ENCODE measurements around the gene TMEM178B.
"Not testable (repeated sequence)": the region's sequence is repeated elsewhere in the genome, so short reads cannot be mapped to it uniquely, and the experiment has no call there.

Gene TMEM178B

DNA sequence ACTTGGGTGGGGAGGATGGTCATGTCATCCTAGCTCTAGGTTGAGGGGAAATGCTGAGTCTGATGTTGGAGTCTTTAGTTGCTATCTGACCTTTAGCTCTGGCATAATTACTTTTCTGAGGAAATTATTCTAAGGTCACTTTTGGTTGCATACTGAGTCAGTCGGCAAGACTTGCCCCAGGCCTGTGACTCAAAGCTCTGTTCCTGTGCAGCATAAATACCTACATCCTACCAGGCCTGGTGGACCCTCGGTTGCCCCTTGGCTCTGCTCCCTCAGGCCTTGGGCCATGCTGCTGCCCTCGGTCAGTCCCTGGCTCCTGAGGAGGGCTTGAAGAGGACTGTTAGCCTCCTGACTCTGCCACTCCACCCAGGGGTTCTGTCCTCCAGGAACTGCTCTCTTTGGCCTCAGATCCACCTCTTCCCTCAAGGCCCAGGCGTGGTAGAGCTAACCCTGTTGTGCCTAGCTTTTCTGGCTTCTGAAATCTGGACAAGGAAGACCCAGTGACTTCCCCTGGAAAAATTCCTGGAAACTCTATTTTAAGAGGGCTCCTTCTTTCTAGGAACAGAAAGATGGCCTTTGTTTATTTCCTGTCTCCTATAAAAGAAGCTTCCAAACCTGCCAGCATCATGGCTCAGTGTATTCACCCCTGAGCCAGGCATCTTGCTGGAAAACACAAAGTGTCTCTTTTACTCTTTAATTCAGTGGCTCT is 71.2 kb downstream of the TMEM178B start:
- peak; percentile 77 for DNase-seq

DNA sequence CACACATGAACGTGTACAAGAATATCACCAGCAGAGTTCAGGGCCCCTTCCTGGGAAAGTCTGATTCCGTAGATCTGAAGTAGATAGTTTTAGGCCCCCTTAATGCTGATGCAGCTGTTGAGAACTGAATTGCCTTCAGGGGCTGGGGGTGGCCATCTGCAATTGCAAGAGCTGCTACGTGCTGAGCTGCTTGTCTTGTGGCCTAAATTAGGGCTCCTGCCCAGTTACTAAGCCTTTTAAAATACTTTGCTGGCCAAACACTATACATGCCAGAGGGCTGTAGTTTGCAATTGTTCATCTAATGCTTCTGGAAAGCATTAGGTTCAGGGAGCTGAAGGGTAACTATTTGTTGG is 71.7 kb downstream of the TMEM178B start:
- DNase-seq, result peak; percentile 39

DNA sequence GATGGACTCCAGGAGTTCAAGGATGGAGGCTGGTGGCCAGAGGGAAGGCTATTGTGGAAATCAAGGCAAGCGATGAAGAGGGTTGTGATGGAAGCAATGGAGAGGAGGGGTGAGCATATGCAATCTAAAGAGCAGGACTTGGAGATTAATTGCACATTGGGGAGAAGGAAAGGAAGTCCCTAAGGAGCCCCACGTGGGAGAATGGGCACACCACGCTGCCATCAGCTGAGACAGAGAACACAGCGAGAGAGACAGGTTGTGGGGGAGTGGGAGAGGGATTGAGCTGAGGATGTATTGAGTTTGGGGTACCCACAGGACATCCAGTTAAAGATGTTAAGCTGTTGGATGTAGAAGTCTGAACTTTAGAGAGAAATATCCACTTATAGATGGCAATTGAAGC is 73.6 kb downstream of the TMEM178B start:
- no peak for DNase-seq

DNA sequence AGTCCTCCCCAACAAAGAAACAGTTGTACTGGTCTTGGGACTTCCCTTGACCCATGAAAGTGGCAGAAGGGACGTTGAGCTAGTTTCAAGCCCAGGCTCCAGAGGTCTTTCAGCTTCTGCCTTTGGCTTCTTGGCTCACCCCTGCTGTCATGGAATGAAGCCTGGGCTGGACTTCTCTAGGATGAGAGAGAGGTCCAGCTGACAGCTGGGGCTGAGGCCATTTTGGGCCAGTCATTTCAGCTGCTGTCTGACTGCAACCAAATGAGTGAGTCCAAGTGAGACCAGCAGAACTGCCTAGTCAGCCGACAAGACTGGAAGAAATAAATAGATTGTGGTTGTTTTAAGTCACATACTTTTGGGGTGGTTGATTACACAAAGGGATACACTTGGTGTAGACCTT is 76.6 kb downstream of the TMEM178B start:
- DNase-seq, result no peak

DNA sequence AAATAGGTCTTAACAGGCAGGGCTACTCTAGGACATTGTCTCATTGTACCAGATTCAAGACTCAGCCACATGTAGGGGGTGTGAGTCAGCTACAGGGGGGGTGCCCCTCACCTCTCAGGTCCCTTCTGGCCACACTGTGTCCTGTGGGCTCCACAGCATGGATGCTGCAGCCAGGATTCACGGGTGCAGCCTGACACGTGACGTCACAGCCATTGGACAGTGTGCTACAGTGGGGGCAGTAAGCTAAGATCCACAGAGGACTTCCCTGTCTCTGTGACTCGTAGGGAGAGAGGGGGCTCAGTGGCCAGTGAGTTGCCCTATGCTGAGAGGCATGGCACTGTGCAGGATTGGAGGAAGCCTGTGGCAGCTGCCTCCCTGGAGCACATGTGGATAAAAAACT is 77.9 kb downstream of the TMEM178B start:
- no peak for DNase-seq

DNA sequence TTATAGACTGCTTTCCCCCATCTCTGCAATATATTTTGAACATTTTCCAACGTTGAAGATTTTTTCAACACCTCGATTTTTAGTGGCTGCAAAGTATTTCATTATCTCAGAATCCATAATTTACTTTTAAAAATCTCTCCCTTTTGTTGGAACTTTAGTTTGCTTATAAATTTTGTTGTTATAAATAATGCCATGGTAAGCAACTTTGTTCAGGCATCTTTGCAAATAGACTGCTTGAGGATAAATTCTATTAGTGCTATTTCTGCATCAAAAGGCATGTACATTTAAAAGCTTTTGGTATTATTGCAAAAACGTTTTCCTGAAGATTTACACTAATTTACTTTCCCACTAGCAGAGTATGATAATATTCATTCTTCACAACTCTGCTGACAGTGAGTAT is 79.4 kb downstream of the TMEM178B start:
- no peak for DNase-seq

DNA sequence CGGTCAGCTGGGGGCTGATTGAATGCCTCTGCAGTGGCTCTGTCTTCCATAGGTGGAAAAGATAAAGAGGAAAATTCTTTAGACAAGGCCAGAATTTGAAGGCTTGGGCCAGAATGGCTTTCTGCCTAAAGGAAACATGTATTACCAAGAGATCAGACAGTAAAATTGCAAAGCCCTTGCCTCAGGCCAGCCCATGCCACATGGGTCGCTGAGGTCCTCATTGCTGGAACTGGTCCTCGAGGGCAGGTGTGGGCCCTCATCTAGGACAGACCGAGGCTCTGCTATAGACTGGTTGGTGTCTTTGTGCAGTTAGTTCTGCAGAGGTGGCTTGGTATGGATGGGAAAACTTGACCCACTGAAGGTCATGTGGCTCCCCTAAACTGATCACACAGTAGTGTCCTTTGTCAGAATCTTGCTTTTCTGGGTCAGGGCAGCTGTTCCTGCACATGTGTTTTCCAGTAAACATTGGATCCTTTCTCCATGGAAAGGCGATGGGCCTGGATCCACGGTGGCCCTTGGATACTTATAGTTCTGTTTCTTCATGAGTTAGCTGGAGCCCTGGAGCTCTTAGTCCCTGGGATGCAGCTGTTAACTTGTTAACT is 80.4 kb downstream of the TMEM178B start:
- no peak for DNase-seq

DNA sequence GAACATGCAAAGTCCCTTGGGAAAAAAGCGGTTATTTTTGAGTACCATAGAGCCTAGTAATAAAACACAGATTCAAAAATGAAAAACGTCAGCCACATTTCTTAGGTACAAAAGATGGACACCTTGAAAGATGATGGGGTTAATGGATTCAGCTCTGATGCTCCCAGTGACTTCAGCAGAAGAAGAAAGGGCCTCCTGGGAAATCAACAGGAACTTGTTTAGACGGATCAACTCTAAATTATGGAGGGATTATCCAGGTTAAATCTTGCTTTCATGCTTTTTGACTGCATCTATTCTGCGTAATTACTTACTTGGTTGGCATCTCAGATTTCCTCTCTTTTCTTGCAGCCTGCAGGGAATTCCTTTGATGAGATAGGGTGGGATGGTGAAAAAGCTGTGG is 82.5 kb downstream of the TMEM178B start:
- DNase-seq, result no peak

DNA sequence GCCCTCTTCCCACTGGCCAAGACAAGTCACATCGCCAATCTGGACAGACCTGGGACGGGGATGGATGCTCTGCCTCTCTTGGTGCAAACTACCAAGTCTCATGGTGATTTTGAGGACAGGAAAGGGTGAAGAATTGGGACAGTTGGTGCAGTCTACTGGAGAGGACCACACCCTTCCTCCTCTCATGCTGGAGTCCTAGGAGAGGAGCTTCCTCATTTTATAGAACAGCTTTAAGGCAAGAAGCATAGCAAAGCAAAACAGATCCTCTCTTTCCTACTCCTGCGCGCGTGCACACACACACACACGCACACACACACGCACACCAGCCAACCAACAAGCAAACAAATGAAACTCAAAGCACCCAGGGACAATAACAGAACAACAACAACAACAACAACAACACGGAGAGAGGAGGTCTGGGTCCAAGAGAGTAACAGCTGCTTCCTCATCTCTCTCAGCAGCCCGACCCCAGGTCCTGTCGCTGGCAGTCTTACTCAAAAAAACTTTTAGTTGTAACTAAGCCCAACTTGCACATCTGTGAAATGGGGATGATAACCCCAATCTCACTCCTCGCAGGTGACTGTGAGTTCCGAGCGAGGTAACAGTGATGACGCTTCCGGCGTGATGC is 83.4 kb downstream of the TMEM178B start:
- DNase-seq, result no peak

DNA sequence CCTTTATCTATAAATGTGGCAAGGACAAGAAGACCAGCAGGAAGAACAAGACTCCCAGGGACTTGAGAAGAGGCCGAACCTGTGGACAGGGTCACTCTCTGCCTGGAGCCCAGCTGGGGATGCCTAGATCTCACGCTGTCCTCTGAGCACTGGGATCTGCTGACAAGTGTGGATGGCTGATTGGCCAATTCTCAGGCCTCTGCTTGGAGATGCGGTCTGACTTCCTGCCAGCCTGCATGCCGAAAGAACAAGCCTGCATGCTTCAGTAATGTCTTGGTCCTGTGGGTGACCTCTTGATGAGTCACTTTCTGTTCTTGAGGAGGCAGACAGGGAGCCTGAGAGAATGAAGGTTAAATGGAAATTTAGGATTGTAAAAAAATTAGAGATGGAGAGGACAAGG is 84.7 kb downstream of the TMEM178B start:
- peak; percentile 98 for DNase-seq

DNA sequence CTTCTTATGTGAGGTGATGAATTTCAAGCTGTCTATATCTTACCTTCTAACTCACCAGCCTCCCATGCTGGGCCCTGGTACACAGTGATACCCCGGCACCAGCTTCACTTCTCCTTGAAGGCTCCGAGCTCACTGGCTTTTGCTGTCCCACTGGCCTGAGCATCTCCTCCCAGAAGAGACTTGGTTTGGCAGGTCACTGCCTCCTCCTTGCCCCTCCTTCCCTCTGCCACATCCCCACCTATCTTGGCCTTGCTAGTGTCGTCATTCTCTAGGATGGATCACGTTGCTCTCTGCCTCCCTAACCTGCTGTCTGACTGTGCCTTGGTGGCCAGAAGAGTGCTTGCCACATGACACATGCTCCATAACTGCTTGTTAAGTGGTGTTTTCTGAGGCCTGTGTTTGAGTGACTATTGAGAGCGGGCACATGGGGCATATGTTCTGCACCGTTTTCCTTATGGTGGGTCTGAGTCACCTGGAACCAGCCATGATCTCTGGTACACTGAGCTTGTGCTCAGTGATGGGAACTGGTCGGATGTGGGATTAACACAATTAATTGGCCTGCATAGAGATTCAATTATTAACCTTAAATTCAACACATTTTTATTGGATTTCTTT is 86.5 kb downstream of the TMEM178B start:
- DNase-seq, result no peak

DNA sequence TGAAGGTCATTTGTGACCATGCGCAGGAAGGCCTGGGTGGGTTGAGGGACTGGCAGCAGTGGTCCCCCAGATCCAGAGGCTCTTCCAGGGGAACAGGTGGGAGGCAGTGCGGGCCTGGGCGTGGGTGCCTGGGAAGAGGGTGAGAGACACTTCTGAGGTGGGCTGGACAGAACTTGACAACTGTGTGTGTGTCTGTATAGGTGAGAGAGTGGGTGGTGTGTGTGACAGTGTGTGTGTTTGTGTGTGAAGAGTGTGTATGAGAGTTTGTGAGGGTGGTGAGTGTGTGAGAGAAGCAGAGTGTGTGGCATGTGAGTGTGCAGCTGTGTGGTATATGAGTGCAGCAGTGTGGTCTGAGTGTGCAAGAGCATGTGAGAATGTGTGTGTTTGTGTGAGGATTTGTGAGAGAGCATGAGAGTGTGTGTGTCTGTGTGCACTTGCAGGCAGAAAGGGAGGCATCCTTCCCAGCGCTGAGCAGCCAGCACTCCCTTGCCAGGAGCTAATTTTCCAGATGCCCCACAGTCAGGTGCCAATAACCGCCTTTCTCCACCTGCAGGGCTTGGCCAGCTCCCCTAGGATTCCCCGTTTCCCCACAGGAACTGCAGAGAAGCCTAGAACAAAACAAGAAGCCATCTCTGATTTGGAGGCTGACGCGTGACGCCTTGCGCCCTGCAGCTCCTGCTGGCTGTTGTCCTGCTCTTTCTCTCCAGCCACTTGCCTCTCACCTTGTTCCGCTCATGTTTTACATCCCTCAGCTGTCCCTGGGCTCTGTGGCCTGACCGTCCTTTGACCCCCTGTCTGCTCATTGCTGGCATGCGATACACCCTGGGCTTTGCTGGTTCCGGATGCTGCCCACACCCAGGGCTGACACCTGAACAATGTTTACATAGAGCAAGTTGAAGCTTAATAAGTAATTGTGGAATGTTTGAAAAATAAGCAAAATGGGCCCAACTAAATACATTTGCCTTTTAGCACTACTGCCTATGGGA is 88.0 kb downstream of the TMEM178B start:
- DNase-seq, result no peak

DNA sequence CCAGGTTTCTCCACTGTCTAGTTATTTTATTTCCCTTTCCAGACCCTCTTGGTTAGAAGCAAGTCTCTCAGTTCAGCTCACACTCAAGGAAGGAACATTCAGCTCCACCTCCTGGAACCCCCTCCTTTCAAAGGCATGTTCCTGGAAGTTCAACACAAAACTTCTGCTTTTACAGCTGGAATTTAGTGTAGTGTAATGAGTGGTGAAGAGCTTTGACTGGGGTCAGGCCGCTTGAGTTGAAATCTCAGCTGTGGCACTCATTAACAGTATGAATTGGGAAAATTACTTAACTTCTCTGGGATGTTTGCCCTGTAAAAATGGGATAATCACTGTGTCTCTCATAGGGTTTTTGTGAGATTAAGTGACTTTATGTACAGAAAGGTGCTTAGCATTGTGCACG is 91.7 kb downstream of the TMEM178B start:
- no peak for DNase-seq

DNA sequence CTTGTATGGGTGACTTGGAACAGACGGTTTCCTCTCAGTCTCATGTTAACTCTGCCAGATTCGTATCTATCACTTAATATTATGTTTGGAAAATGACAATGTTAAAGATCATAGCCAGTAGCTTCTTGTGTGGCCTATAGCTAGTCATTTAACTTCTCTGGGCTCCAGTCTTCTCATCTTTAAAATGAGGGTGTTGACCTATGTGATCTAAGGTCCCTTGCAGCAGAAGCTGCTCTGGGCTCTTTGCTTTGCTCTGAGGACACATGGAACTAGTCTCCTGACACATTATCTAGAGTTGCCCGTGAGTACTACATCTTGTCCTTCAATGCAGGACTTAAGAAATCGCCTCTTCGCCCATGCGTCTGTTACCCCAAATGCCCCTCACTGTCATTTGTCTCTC is 93.1 kb downstream of the TMEM178B start:
- no peak for DNase-seq

DNA sequence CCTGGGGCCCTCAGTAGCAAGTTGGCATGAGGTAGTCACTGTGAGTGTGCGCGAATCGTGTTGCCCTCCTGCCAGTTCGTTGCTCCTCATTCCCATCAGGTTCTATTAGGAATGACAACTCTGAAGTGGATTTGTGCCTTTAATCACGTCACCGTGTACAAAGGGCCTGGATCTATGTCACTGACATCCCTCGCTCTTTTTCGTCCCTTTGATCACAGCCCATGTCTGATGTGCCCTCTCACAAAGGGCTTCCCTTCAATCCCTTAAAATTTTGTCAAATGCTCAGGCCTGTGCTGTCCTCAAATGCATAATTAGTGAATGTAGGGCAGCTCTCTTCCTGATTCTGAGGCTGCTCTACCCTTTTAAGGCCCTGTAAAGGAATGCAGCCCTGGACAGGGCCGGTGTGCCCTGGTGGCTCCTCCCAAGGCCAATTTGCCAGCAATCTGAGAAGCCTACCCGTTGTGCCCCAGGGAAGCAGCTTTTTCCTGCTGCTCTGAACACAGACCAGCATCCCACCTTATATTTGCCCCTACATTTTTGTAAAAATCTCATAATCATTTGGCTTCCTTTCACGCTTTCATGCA is 93.6 kb downstream of the TMEM178B start:
- DNase-seq, result no peak

DNA sequence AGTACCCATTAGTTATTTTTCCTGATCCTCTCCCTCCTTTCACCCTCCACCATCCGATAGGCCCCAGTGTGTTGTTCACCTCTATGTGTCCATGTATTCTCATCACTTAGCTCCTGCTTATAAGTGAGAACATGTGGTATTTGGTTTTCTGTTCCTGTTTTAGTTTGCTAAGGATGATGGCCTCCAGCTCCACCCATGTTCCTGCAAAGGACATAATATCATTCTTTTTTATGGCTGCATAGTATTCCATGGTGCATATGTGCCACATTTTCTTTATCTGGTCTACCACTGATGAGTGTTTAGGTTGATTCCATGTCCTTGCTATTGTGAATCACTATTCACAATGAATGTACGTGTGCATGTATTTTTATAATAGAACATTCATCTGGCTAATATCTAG is 95.3 kb downstream of the TMEM178B start:
- not testable (repeated sequence) for DNase-seq

DNA sequence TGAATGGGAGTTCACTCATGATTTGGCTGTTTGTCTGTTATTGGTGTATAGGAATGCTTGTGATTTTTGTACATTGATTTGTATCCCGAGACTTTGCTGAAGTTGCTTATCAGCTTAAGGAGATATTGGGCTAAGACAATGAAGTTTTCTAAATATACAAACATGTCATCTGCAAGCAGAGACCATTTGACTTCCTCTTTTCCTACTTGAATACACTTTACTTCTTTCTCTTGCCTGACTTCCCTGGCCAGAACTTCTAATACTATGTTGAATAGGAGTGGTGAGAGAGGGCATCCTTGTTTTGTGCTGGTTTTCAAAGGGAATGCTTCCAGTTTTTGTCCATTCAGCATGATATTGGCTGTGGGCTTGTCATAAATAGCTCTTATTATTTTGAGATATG is 101.9 kb downstream of the TMEM178B start:
- DNase-seq, result not testable (repeated sequence)

DNA sequence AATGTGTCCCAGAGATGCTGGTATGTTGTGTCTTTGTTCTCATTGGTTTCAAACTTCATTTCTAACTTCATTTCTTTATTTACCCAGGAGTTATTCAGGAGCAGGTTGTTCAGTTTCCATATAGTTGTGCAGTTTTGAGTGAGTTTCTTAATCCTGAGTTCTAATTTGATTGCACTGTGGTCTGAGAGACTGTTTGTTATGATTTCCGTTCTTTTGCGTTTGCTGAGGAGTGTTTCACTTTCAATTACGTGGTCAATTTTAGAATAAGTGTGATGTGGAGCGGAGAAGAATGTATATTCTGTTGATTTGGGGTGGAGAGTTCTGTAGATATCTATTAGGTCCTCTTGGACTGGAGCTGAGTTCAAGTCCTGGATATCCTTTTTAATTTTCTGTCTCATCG is 103.3 kb downstream of the TMEM178B start:
- not testable (repeated sequence) for DNase-seq

DNA sequence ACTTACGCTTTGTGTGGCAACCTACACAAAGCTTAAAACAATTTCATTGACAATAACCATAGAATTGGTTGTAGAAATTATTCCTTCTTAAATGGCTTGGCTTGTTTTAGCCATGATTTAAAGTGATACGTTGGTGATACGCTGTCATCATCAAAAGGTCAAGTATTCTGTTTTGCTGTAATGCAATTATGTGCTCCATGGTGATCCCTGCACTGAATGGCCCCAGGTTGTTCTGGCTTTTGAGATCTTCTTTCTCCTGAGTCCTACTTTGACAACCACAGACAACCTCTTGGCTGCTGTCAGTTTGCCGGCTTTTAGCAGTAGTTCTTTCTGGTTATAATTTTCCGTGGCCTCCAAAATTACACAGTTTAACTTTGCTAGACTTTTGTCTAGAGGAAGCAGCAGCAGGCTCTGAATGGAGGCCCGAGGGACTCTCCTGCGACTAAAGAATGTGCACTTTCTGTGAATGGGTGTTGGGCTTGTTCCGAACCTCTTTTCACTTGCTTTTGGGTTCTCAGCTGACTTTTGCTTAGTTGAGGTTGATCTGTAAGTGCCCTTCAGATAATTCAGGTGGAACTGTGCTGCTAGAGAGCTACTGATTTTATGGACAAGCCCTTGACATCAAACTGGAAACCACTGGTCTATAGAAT is 104.7 kb downstream of the TMEM178B start:
- no peak for DNase-seq

DNA sequence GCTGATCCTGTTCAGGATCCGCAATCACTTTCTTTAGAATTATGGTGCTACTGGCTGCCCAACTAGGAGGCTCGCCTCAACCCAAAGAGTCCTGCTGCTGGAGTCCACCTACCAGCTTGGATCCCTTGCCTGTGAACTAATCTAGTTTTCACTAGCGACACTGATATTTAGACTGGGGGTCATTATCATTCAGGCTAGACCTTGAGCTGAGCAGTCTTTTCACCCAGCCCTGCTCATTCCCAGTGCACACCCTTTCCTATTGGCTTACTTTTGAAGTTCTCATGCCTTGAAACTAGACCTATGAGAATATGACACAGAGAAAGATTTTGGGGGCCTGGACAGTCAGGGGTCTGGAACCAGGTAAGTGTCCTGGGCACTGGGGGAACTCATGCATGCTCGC is 107.9 kb downstream of the TMEM178B start:
- no peak for DNase-seq

DNA sequence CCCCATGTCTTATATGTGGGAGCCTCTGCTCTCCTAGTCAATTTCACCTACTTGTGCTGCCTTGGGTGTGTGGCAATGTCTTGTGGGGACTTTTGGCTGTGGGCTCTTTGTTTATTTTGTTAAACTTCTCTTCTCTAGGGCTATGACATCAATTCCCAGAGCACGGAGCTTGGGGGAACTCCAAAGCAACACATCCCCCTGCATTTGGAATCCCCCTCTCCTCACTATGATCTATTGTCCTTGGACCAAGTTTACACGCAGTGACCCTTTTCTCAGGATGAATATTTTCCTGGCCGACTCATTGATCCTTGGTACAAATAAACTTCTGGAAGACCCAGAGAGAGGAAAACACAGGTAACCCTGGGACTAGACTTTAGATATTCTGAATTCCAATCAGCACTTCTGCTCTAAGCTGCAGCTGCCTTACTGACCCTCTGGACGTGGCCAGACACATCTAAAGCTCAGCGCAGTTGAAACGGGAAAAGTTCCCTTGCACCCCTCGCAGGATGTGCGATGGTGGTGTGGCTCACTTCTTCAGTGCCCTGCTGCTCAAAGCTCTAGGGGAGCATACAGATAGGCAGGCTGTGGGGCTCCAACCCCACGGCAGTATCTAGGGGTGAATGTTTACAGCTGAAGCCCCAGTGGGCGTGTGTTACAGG is 110.8 kb downstream of the TMEM178B start:
- peak; percentile 7 for DNase-seq
